Suprapubic skin (tissue), 4 donors: ENCODE results near the gene VAMP3. TPM values are rescaled to one million over a fixed set of nuclear protein-coding genes. Genes with fewer than 3 reads are reported as not detected.
A peak's percentile ranks its signal among the peaks of the same experiment; 100 is the strongest.

Source experiments
- DNase-seq, 2 donors: peaks; one replicate each; pipeline ENCODE4 v3.0.0-alpha.2; 2019; ENCODE audit warnings: low spot score in 2 of 2
- H3K27ac ChIP-seq: fragments of 200-600 bp; sonication (generic); one replicate; pipeline ENCODE4 v1.5.1; 2019
- H3K27me3 ChIP-seq: fragments of 200-600 bp; sonication (generic); one replicate; pipeline ENCODE4 v1.5.1; 2019
- H3K36me3 ChIP-seq: fragments of 200-600 bp; sonication (generic); one replicate; pipeline ENCODE4 v1.5.1; 2019
- H3K4me1 ChIP-seq: fragments of 200-600 bp; sonication (generic); one replicate; pipeline ENCODE4 v1.5.1; 2019
- H3K4me3 ChIP-seq: fragments of 200-600 bp; sonication (generic); one replicate; pipeline ENCODE4 v1.5.1; 2019; ENCODE audit warnings: mild to moderate bottlenecking
- H3K9me3 ChIP-seq: fragments of 200-600 bp; sonication (generic); one replicate; pipeline ENCODE4 v1.5.1; 2019
- CTCF ChIP-seq, 2 donors: fragments of 200-600 bp in 1 of 2; fragments of 450-650 bp in 1 of 2; sonication (generic) in 1 of 2; IDR thresholded peaks; one replicate each; pipeline ENCODE4 v1.5.1; 2016 to 2019; ENCODE audit warnings: antibody characterized with exemption in 2 of 2, mild to moderate bottlenecking in 1 of 2, moderate library complexity in 1 of 2
- EP300 ChIP-seq: sonication (generic); formaldehyde crosslinking; IDR thresholded peaks from one replicate; pipeline ENCODE4 v1.6.1; 2017; ENCODE audit warnings: antibody characterized with exemption
- POLR2A ChIP-seq, 2 donors: fragments of 450-650 bp; IDR thresholded peaks; one replicate each; pipeline ENCODE4 v1.6.1; 2017; ENCODE audit warnings: antibody characterized with exemption in 2 of 2, mild to moderate bottlenecking in 2 of 2, moderate library complexity in 2 of 2
- POLR2AphosphoS5 ChIP-seq, 3 donors: sonication (generic); formaldehyde crosslinking; IDR thresholded peaks; one replicate each; pipeline ENCODE4 v1.6.1; 2017; ENCODE audit warnings: antibody characterized with exemption in 3 of 3
- WGBS: methylation state at CpG from one replicate; pipeline ENCODE4 v1.1.5; 2018; 5-methylcytosine and 5-hydroxymethylcytosine counted together
- total RNA-seq, 4 donors: library from RNA; depleted of rRNA; stranded (reverse); fragments of >200 nt; gene quantifications; one replicate each; pipeline ENCODE4 v1.1.0, GENCODE V29; 2016

VAMP3 gene
- total RNA-seq, 4 donors from 2014 or later: 62.8 to 79.9 (median 76.4) TPM

DNA sequence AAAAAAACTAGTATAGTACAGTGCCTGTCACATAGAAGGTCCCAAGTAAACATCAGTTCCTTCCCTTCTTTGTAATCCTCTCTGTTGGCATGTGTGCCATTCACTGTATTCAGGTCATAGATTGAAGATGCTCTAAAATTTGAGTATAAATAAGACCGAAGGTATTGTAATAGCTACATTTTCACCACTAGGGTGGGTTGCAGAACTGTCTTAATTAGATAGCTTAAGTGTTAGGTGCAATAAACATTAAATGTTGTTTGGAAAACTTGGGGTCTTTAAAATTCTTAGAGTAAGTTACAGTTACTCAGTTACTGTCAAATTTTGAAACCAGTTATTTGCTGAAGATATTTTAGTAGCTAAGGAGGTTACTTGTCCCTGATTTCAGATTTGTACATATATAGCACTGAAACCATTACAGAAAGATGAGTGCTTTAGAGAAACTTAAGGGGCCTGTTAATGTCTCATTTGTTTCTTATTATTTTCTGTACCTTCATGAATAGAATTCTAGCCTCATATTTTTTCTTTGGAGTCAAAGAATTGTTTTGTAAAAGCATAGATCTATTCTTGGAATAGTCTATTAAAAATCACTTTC is 37.3 kb downstream of the VAMP3 start:
- Histone ChIP-seq H3K4me1 (no peaks in the 10 kb centered on the region), H3K9me3 (peaks cover 1% of the 10 kb centered on the region), H3K27ac (no peak overlapping the region), H3K36me3 (peaks cover 88% of the 10 kb centered on the region), H3K4me3 (no peak overlapping the region), H3K27me3 (no peaks in the 10 kb centered on the region)
- WGBS: 33% methylated on average over 1 of the region's 1 CpG
- no peak for DNase-seq
- TF ChIP-seq EP300 (no peak), POLR2AphosphoS5 (IDR thresholded peaks at IDR 0.05) (no peak), POLR2A (IDR thresholded peaks at IDR 0.05) (no peak), CTCF (IDR thresholded peaks at IDR 0.05) (peak in 1 of 2 donors; percentile 22)

DNA sequence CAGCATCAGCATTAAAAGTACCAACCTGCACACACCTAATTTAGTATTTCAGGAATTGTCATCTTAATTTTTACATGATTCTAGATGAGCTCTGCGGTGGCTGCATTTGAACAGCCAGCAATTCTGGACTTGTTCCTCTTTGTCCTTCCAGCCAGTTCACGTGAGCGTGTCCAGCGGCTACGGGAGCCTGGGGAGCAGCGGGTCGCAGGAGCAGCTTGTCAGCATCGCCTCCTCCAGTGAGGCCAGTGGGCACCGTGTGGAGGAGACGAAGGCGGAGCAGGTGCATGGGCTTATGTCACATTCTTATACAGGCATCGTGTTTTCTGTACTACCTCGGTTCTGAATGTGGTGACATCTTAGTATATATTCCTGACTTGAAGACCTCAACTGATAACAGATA is 38.6 kb downstream of the VAMP3 start:
- Histone ChIP-seq H3K27me3 (no peaks in the 10 kb centered on the region), H3K4me1 (no peaks in the 10 kb centered on the region), H3K9me3 (peaks cover 9% of the 10 kb centered on the region), H3K36me3 (peaks cover 86% of the 10 kb centered on the region), H3K4me3 (no peak overlapping the region), H3K27ac (no peak overlapping the region)
- DNase-seq: no peak
- WGBS: 89% methylated on average over 13 of the region's 13 CpGs
- TF ChIP-seq CTCF (IDR thresholded peaks at IDR 0.05): no peak
- TF ChIP-seq POLR2AphosphoS5 (IDR thresholded peaks at IDR 0.05): no peak
- TF ChIP-seq POLR2A (IDR thresholded peaks at IDR 0.05): no peak
- no peak for TF ChIP-seq EP300

DNA sequence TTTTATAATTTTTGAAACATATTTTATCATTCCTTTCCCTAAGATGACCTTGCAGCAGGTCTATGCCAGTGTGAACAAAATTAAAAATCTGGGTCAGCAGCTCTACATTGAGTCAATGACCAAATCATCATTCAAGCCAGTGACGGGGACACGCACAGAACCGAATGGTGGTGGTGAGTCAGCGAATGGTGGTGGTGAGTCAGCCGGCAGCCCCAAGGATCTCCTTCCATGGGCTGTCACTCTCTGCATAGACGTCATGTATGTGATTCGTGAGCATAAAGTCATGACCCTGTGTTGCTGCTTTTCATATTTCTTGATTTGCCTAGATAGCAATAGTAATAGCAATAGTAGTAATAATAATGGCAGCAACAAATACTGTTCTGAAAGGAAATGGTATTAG is 39.3 kb downstream of the VAMP3 start:
- Histone ChIP-seq H3K36me3 (peaks cover 83% of the 10 kb centered on the region), H3K27ac (no peak overlapping the region), H3K9me3 (peaks cover 9% of the 10 kb centered on the region), H3K4me3 (no peak overlapping the region), H3K4me1 (no peaks in the 10 kb centered on the region), H3K27me3 (no peaks in the 10 kb centered on the region)
- TF ChIP-seq EP300 (no peak), POLR2A (IDR thresholded peaks at IDR 0.05) (no peak), CTCF (IDR thresholded peaks at IDR 0.05) (no peak), POLR2AphosphoS5 (IDR thresholded peaks at IDR 0.05) (no peak)
- no peak for DNase-seq
- 89% methylated on average over 7 of the region's 7 CpGs for WGBS

DNA sequence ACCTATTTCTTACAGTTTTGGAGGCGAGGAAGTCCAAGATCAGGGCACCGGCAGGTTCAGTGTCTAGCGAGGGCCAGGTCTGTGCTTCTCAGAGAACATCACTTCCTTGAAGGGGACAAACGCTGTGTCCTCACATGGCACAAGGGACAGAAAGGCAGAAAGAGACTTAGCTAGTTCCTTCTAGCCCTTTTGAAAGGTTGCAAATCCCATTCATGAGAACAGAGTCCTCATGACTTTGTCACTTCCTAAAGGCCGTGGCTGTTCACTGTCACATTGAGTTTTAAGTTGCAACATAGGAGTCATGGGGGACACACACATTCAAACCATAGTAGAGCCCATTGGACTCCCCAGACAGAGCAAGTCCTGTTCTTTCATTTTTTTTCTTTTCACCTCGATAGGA is 40.4 kb downstream of the VAMP3 start:
- Histone ChIP-seq H3K27me3 (no peaks in the 10 kb centered on the region), H3K4me3 (no peak overlapping the region), H3K4me1 (no peaks in the 10 kb centered on the region), H3K9me3 (peaks cover 9% of the 10 kb centered on the region), H3K36me3 (peaks cover 75% of the 10 kb centered on the region), H3K27ac (no peak overlapping the region)
- TF ChIP-seq POLR2AphosphoS5 (IDR thresholded peaks at IDR 0.05): no peak
- no peak for TF ChIP-seq POLR2A (IDR thresholded peaks at IDR 0.05)
- no peak for DNase-seq
- WGBS: 93% methylated on average over 6 of the region's 6 CpGs

GRCh38 chr1:7813677-7814373 is 42.7 kb downstream of the VAMP3 start:
- peaks cover 73% of the 10 kb centered on the region for H3K36me3 ChIP-seq
- 97% methylated on average over 3 of the region's 3 CpGs for WGBS

More at GRCh38 chr1:7813677-7814373, 42.7 kb downstream of the VAMP3 start:
- Histone ChIP-seq H3K4me3 (no peak overlapping the region), H3K27ac (no peak overlapping the region), H3K27me3 (no peaks in the 10 kb centered on the region), H3K4me1 (no peaks in the 10 kb centered on the region), H3K9me3 (peaks cover 9% of the 10 kb centered on the region)
- DNase-seq: no peak
- TF ChIP-seq POLR2AphosphoS5 (IDR thresholded peaks at IDR 0.05): no peak
- no peak for TF ChIP-seq POLR2A (IDR thresholded peaks at IDR 0.05)
- no peak for TF ChIP-seq CTCF (IDR thresholded peaks at IDR 0.05)
- no peak for TF ChIP-seq EP300
